ENCODE results near the gene RMND5A. TPM values are rescaled to one million over a fixed set of nuclear protein-coding genes. Genes with fewer than 3 reads are reported as not detected.

RMND5A gene
- polyA plus RNA-seq, 1 experiment, result 10.8 TPM

- TF ChIP-seq CTCF (IDR thresholded peaks at IDR 0.05; ENCODE audit: insufficient read depth, low read depth, low read length), result no peak
- ChIA-PET CTCF (no interaction called here), POLR2A (no interaction called here)
- no peak overlapping the region for H3K4me3 ChIP-seq (ENCODE audit: low read depth, low read length)
- peaks cover 11% of the 10 kb centered on the region for H3K36me3 ChIP-seq (ENCODE audit: control insufficient read depth, insufficient read depth, low read length)
- no peaks in the 10 kb centered on the region for H3K27me3 ChIP-seq (ENCODE audit: control insufficient read depth, insufficient read depth, low read length)
- DNase-seq (ENCODE audit: low read depth), result no peak
These were observed 49.7 kb downstream of the RMND5A start for GRCh38 chr2:86769838-86770237.

GRCh38 chr2:86770816-86771301 lies 50.8 kb downstream of the RMND5A start:
- Histone ChIP-seq H3K36me3 (ENCODE audit: control insufficient read depth, insufficient read depth, low read length) (peaks cover 12% of the 10 kb centered on the region), H3K4me3 (ENCODE audit: low read depth, low read length) (no peak overlapping the region), H3K27me3 (ENCODE audit: control insufficient read depth, insufficient read depth, low read length) (no peaks in the 10 kb centered on the region)
- TF ChIP-seq CTCF (IDR thresholded peaks at IDR 0.05; ENCODE audit: insufficient read depth, low read depth, low read length), result no peak
- ChIA-PET CTCF (no interaction called here), POLR2A (no interaction called here)
- DNase-seq (ENCODE audit: low read depth), result no peak

GRCh38 chr2:86772611-86773010 lies 52.5 kb downstream of the RMND5A start:
- ChIA-PET POLR2A (no interaction called here), CTCF (interaction anchor here (1.5 kb wide), 1 partner anchor 8 kb away, joined by 6 read pairs; no protein-coding TSS in a partner anchor)
- DNase-seq (ENCODE audit: low read depth), result no peak
- no peaks in the 10 kb centered on the region for H3K27me3 ChIP-seq (ENCODE audit: control insufficient read depth, insufficient read depth, low read length)
- H3K36me3 ChIP-seq (ENCODE audit: control insufficient read depth, insufficient read depth, low read length), result peaks cover 11% of the 10 kb centered on the region
- no peak for TF ChIP-seq CTCF (IDR thresholded peaks at IDR 0.05; ENCODE audit: insufficient read depth, low read depth, low read length)
- no peak overlapping the region for H3K4me3 ChIP-seq (ENCODE audit: low read depth, low read length)

- TF ChIP-seq CTCF (IDR thresholded peaks at IDR 0.05; ENCODE audit: insufficient read depth, low read depth, low read length), result no peak
- DNase-seq (ENCODE audit: low read depth), result no peak
- peaks cover 8% of the 10 kb centered on the region for H3K36me3 ChIP-seq (ENCODE audit: control insufficient read depth, insufficient read depth, low read length)
- ChIA-PET CTCF (interaction anchor here (0.8 kb wide), 1 partner anchor 13 kb away, joined by 3 read pairs; no protein-coding TSS in a partner anchor), POLR2A (no interaction called here)
- no peaks in the 10 kb centered on the region for H3K27me3 ChIP-seq (ENCODE audit: control insufficient read depth, insufficient read depth, low read length)
- H3K4me3 ChIP-seq (ENCODE audit: low read depth, low read length), result no peak overlapping the region
These were observed 54.8 kb downstream of the RMND5A start for GRCh38 chr2:86774862-86775261.

- POLR2A ChIA-PET, result no interaction called here
- no peaks in the 10 kb centered on the region for H3K27me3 ChIP-seq (ENCODE audit: control insufficient read depth, insufficient read depth, low read length)
- TF ChIP-seq CTCF (IDR thresholded peaks at IDR 0.05; ENCODE audit: insufficient read depth, low read depth, low read length), result no peak
- DNase-seq (ENCODE audit: low read depth), result no peak
- peaks cover 8% of the 10 kb centered on the region for H3K36me3 ChIP-seq (ENCODE audit: control insufficient read depth, insufficient read depth, low read length)
- no peak overlapping the region for H3K4me3 ChIP-seq (ENCODE audit: low read depth, low read length)
- CTCF ChIA-PET, result interaction anchor here (0.8 to 2.8 kb wide), 2 partner anchors 10 to 14 kb away, joined by 3 to 11 read pairs; no protein-coding TSS in a partner anchor
These were observed 55.2 kb downstream of the RMND5A start for GRCh38 chr2:86775338-86775737.
